ENCODE measurements around the gene FABP1.

The FABP1 gene

GRCh38 chr2:88113069-88113468 lies 14.8 kb downstream of the FABP1 start:
- no peak for DNase-seq

- no peak for DNase-seq
These were observed 17.0 kb downstream of the FABP1 start for GRCh38 chr2:88110830-88111229.

DNA sequence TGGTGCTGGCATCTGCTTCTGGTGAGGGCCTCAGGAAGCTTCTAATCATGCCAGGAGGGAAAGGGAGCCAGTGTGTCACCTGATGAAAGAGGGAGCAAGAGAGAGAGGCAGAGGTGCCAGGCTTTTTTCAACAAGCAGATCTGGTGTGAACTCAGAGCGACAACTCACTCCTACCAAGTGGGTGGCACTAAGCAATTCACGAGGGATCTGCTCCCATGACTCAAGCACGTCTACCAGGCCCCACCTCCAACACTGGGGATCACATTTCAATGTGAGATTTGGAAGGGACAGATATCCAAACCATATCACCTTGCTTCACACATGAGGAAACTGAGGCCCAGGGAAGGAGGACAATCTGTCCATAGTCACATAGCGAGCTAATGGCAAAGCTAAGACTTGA lies 19.1 kb downstream of the FABP1 start:
- DNase-seq: no peak

GRCh38 chr2:88100489-88100858 lies 27.4 kb downstream of the FABP1 start:
- no peak for DNase-seq

DNA sequence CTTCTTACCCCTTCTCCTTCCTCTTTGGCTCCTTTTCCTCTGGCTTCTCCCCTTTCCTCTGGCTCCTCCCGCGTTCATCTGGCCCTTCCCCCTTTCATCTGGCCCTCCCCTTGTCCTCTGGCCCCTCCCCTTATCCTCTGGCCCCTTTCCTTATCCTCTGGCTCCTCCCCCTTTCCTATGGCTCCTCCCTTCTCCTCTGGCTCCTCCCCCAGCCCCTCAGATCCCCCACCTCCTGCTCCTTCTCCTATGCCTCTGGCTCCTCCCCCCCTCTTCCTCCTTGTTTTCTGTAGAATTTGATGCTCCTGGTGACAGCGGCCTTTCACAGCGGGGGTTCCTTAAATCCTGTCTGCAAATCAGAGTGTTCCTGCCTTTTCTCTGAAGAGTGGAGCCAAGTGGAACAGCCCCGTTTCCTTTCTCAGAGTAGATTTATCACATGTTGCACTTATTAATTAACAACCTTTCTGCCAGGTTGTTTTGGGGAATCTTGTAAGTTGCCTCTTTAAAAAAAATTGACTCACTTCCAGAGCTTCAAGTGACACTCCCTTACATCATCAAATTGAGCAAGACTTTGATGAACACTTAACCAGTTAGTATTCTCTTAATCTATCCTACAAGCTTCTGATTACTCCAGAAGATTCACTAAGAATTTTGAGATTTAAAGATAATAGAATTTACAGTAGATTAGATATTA lies 27.9 kb downstream of the FABP1 start:
- DNase-seq: peak in 1 of 2 donors; percentile 33

- no peak for DNase-seq
These were observed 29.3 kb downstream of the FABP1 start for GRCh38 chr2:88098558-88098900.

DNA sequence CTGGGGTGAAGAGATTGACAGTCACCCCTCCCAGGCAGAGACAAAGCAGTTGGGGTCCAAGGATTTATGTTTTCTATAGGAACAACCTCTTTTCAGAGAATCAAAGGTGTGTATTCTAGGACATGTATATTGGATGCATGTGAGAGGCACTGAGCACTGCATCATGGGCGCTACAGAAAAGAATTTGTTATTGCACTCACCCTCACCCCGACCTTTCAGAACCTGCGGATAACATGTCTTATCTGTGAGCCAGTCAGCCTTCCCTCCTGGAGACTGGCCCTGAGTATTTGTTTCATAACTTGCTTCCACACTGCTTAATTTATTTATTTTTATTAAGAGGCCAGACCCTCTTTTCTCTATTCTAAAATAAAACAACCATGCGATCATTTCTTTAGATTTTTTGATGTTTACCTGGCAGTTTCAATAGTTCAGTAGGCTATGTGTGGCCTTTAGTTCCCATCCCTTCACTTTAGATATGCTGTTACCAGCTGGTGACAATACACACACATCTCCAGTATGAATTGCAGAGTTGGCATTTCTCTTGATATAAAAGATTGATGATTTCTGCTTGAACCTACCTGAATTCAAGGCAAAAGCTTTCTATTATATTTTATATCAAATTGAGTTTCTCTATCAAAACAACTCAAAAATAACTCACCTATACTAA lies 29.8 kb downstream of the FABP1 start:
- no peak for DNase-seq

GRCh38 chr2:88097192-88097591 lies 30.7 kb downstream of the FABP1 start:
- no peak for DNase-seq

- DNase-seq: no peak
These were observed 31.2 kb downstream of the FABP1 start for GRCh38 chr2:88096708-88097107.

- DNase-seq: no peak
These were observed 32.8 kb downstream of the FABP1 start for GRCh38 chr2:88095022-88095421.

- no peak for DNase-seq
These were observed 35.1 kb downstream of the FABP1 start for GRCh38 chr2:88092773-88093172.

- DNase-seq: peak in 1 of 2 donors; percentile 16
These were observed 35.9 kb downstream of the FABP1 start for GRCh38 chr2:88091943-88092342.

- DNase-seq: peak in 1 of 2 donors; percentile 60
These were observed 37.2 kb downstream of the FABP1 start for GRCh38 chr2:88090446-88091283.

- DNase-seq: no peak
These were observed 38.9 kb downstream of the FABP1 start for GRCh38 chr2:88088999-88089398.

GRCh38 chr2:88087763-88088162 lies 40.1 kb downstream of the FABP1 start:
- no peak for DNase-seq

- no peak for DNase-seq
These were observed 40.8 kb downstream of the FABP1 start for GRCh38 chr2:88087073-88087472.

GRCh38 chr2:88086401-88086800 lies 41.5 kb downstream of the FABP1 start:
- no peak for DNase-seq

GRCh38 chr2:88085602-88086001 lies 42.3 kb downstream of the FABP1 start:
- DNase-seq: no peak

GRCh38 chr2:88085099-88085498 lies 42.8 kb downstream of the FABP1 start:
- DNase-seq: no peak

DNA sequence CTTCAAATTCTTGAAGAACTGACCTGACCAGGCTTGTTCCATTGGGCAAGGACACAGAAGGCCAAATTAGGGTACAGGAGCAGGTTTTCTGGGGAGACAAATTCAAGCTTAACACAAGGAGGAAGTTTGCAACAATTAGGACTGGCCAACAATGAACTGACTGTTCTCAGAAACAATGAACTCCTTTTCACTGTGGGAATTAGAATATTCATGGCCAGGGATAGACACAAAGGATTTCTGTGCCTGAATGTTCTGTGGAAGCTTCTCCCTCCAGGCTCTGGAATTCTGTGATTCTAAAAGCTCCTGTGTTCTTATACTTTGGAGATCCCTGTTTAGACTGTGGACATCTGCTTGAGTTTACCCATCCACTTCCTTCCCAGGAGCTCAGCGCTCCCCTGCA lies 45.1 kb downstream of the FABP1 start:
- DNase-seq: no peak

DNA sequence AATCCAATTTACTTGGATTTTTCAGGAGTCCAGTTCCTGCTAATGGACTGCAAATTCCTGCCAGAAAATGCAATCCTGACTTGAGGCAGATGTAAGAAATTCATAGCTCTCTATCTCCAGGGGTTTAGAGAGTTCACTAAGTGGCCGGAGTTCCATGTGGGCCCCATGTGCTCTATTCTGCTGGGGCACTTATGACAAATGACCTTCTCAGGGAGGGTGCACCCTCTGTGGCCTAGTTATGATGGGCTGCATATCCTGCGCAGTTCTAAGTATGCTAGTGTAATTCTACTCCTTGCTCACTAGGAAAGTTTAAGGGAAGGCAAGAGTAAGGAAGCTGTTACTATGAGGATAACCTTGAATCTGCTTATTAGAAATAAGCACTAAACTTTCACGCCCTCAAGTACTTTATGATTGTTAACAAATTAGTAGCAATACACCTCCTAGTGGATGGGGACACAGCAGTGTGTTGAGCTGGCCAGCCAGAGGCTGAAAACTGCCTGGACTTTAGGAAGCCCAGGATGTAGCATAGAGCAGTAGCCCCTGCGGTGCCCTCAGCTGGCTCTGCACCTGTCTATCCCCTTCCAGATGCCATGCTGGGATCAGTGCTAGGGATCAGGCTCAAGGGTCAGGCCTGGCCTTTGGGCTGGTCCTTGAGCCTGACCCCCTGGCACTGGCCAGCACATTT lies 45.8 kb downstream of the FABP1 start:
- DNase-seq: no peak

DNA sequence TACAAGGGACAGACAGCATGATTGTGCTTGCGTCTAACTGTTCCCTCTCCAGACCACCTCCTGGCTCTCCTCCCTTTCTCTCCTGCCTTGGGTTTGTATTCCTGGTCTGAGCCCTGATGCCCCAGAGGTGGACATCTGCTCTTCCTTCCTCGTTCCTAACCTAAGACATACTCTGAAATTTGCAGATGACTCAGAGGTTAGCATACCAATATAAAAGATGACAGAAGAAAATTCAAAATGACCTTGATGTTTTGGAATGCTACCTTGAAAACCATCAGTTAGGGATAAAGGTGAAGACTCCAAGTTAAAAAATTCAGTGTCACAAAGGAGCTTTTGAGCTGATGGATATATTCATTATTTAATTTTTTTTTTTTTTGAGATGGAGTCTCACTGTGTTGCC lies 47.3 kb downstream of the FABP1 start:
- DNase-seq: no peak

DNA sequence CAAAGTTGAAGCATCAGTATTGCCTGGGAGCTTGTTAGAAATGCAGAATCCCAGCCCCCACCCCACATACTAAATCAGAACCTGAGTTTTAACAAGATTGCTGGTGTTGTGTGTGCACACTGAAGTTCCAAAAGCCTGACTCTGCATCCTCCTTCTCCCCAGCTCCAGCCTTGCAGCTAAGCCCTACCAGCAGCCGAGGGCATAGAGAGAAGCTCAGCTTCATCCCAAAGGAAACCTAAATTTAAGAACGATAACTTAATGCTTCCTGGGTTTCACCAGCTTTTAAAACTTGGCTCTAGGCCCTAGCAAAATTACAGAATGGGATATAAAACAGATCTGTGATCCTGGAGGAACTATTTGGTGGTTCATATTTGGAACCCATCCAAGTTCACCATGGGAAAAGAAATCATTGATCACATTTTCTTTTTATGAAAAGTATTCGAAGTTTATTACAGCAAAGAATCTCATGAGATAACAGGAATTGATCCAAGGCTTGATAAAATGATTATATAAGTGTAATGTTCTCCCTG lies 49.2 kb downstream of the FABP1 start:
- DNase-seq: no peak

Measured in inflammatory macrophage (primary cell).